ENCODE measurements around the gene TFEC. TPM values are rescaled to one million over a fixed set of nuclear protein-coding genes. Genes with fewer than 3 reads are reported as not detected.

Gene TFEC
- total and polyA plus RNA-seq, 10 of the 15 experiments (the other 5 are each of a cell fraction or from before 2014, with no cell fraction given): 0.18 to 5.8 (median 2.4) TPM

GRCh38 chr7:116071629-116072028 lies 41.1 kb upstream of the TFEC start:
- POLR2A ChIA-PET: no interaction called here
- no peak overlapping the region for H3K4me2 ChIP-seq (ENCODE audit: control insufficient read depth, insufficient read depth)
- no peak overlapping the region for H3K9ac ChIP-seq (ENCODE audit: control insufficient read depth, insufficient read depth, low read length)
- H3K36me3 ChIP-seq (ENCODE audit: control insufficient read depth in 2 of 2, insufficient read depth in 2 of 2, low read length in 1 of 2): no peaks in the 10 kb centered on the region
- no peaks in the 10 kb centered on the region for H3K9me3 ChIP-seq (replicated peaks; ENCODE audit: control insufficient read depth, insufficient read depth, low read length)
- H3K27me3 ChIP-seq (replicated peaks in 1 of 2; ENCODE audit: control insufficient read depth in 2 of 2, insufficient read depth in 2 of 2, low read length in 1 of 2): no peaks in the 10 kb centered on the region
- H3K27ac ChIP-seq (ENCODE audit: control insufficient read depth, insufficient read depth): no peak overlapping the region
- RAD21 ChIA-PET (ENCODE audit: unreplicated experiment): no interaction called here
- in situ Hi-C loops (cut with MboI): no loop called here
- CTCF ChIA-PET: no interaction called here
- SMC1A ChIA-PET (ENCODE audit: uncharacterized antibody, unreplicated experiment): interaction anchor here (0.8 kb wide), 1 partner anchor 109 kb away, joined by 3 read pairs; no protein-coding TSS in a partner anchor
- no peak for DNase-seq (ENCODE audit: low read depth, low spot score)
- no peak overlapping the region for H2AFZ ChIP-seq (ENCODE audit: control insufficient read depth, low read depth, low read length)
- BruUV-seq (replicated peaks): no TSS peak
- H3K4me1 ChIP-seq (ENCODE audit: control insufficient read depth, insufficient read depth, low read length): no peaks in the 10 kb centered on the region
- no peak for ATAC-seq
- peak; percentile 74 for FAIRE-seq
- H3K79me2 ChIP-seq (ENCODE audit: control insufficient read depth, insufficient read depth, low read length): no peaks in the 10 kb centered on the region
- TF ChIP-seq ZNF24 (IDR thresholded peaks at IDR 0.05) (no peak), EP300 (IDR thresholded peaks at IDR 0.05; ENCODE audit: borderline replicate concordance in 1 of 2, control insufficient read depth in 1 of 2, low read depth in 2 of 2, low read length in 2 of 2) (no peak), GATAD2B (conservative IDR thresholded peaks at IDR 0.05; ENCODE audit: low read depth) (no peak), NFIC (IDR thresholded peaks at IDR 0.05; ENCODE audit: low read depth, low read length) (peak; percentile 55), MEF2A (IDR thresholded peaks at IDR 0.05; ENCODE audit: insufficient read depth, low read depth, low read length) (0 out of 2 replicates have a peak, but pooled peaks have one; percentile 29), JUNB (IDR thresholded peaks at IDR 0.05) (peak; percentile 57; the same call in 1 of the 2 replicates), TCF7 (IDR thresholded peaks at IDR 0.05; ENCODE audit: borderline replicate concordance) (no peak)
- intact Hi-C loops (cut with micrococcal nuclease; ENCODE audit: unreplicated experiment): no loop called here
- H3K4me3 ChIP-seq: no peak overlapping the region
- no peaks in the 10 kb centered on the region for H4K20me1 ChIP-seq (ENCODE audit: control insufficient read depth, insufficient read depth)

- in situ Hi-C loops (cut with MboI): no loop called here
- H2AFZ ChIP-seq (ENCODE audit: control insufficient read depth, low read depth, low read length): no peak overlapping the region
- no peak overlapping the region for H3K4me3 ChIP-seq
- no peak overlapping the region for H3K27ac ChIP-seq (ENCODE audit: control insufficient read depth, insufficient read depth)
- H3K4me2 ChIP-seq (ENCODE audit: control insufficient read depth, insufficient read depth): no peak overlapping the region
- no TSS peak for BruUV-seq (replicated peaks)
- intact Hi-C loops (cut with micrococcal nuclease; ENCODE audit: unreplicated experiment): no loop called here
- FAIRE-seq (no peak), DNase-seq (ENCODE audit: low read depth, low spot score) (no peak), ATAC-seq (no peak)
- no peak overlapping the region for H3K9ac ChIP-seq (ENCODE audit: control insufficient read depth, insufficient read depth, low read length)
- CTCF ChIA-PET: interaction anchor here (0.5 kb wide), 1 partner anchor 1604 kb away, joined by 3 read pairs; no protein-coding TSS in a partner anchor
- H4K20me1 ChIP-seq (ENCODE audit: control insufficient read depth, insufficient read depth): no peaks in the 10 kb centered on the region
- H3K4me1 ChIP-seq (ENCODE audit: control insufficient read depth, insufficient read depth, low read length): no peaks in the 10 kb centered on the region
- 0% methylated on average over 1 of the region's 1 CpG for WGBS (ENCODE audit: insufficient coverage, insufficient replicate concordance, low lambda C conversion rate, missing lambda C conversion rate)
- SMC1A ChIA-PET (ENCODE audit: uncharacterized antibody, unreplicated experiment): no interaction called here
- H3K27me3 ChIP-seq (replicated peaks in 1 of 2; ENCODE audit: control insufficient read depth in 2 of 2, insufficient read depth in 2 of 2, low read length in 1 of 2): no peaks in the 10 kb centered on the region
- RAD21 ChIA-PET (ENCODE audit: unreplicated experiment): no interaction called here
- H3K79me2 ChIP-seq (ENCODE audit: control insufficient read depth, insufficient read depth, low read length): no peaks in the 10 kb centered on the region
- H3K9me3 ChIP-seq (replicated peaks; ENCODE audit: control insufficient read depth, insufficient read depth, low read length): no peaks in the 10 kb centered on the region
- H3K36me3 ChIP-seq (ENCODE audit: control insufficient read depth in 2 of 2, insufficient read depth in 2 of 2, low read length in 1 of 2): no peaks in the 10 kb centered on the region
- POLR2A ChIA-PET: no interaction called here
- TF ChIP-seq MEF2B (IDR thresholded peaks at IDR 0.05; ENCODE audit: partially characterized antibody, poor library complexity, severe bottlenecking) (no peak), MTA3 (IDR thresholded peaks at IDR 0.05; ENCODE audit: borderline replicate concordance, low read length) (no peak), HSF1 (IDR thresholded peaks at IDR 0.05; ENCODE audit: low read depth, low read length) (no peak), CUX1 (IDR thresholded peaks at IDR 0.05; ENCODE audit: insufficient replicate concordance, low read depth, low read length) (no peak), BACH1 (IDR thresholded peaks at IDR 0.05; ENCODE audit: borderline replicate concordance) (no peak)
Observed at GRCh38 chr7:116064179-116064578, 33.6 kb upstream of the TFEC start.
